ENCODE data around the gene ANKMY1. TPM values are rescaled to one million over a fixed set of nuclear protein-coding genes. Genes with fewer than 3 reads are reported as not detected.
A peak's percentile ranks its signal among the peaks of the same experiment; 100 is the strongest.

Gene ANKMY1
- total and polyA plus RNA-seq, 2 of the 13 experiments (the other 11 are each of a cell fraction or from before 2014, with no cell fraction given): 11.7 to 18.8 TPM

- TF ChIP-seq SRSF9 (IDR thresholded peaks at IDR 0.05; ENCODE audit: borderline replicate concordance, insufficient read depth, low read depth, low read length, poor library complexity, severe bottlenecking): no peak
- no peak for TF ChIP-seq ZNF275 (CRISPR knock-in tag; IDR thresholded peaks at IDR 0.05; ENCODE audit: borderline replicate concordance)
- no peak for TF ChIP-seq SRF (IDR thresholded peaks at IDR 0.05; ENCODE audit: low read depth, low read length)
- no peak for TF ChIP-seq SMAD3 (CRISPR knock-in tag; IDR thresholded peaks at IDR 0.05)
- TF ChIP-seq ZNF883 (CRISPR knock-in tag; IDR thresholded peaks at IDR 0.05; ENCODE audit: not compliant biosample characterization): no peak
- TF ChIP-seq ZFP91 (CRISPR knock-in tag; IDR thresholded peaks at IDR 0.05; ENCODE audit: borderline replicate concordance): no peak
- no peak for TF ChIP-seq ZBTB8A (CRISPR knock-in tag; IDR thresholded peaks at IDR 0.05; ENCODE audit: borderline replicate concordance, low read depth)
Measured at GRCh38 chr2:240598311-240598911, 40.6 kb upstream of the ANKMY1 start (continued).

- Histone ChIP-seq H4K20me1 (ENCODE audit: insufficient read depth, low read length) (no peaks in the 10 kb centered on the region), H3K4me3 (replicated peaks in 1 of 3; ENCODE audit: insufficient read depth in 1 of 3, low read depth in 2 of 3, low read length in 3 of 3) (peak overlapping the region in 1 of 3 experiments; percentile 43; a peak in 1 of 6 replicates), H3K4me2 (ENCODE audit: low read depth, low read length) (peak overlapping the region; percentile 62), H3K27ac (ENCODE audit: extremely low read length, insufficient read depth, low read length) (peak overlapping the region; percentile 94), H3K79me2 (ENCODE audit: insufficient read depth, low read length) (peaks cover 3% of the 10 kb centered on the region), H3K36me3 (replicated peaks in 1 of 2; ENCODE audit: control insufficient read depth in 1 of 2, insufficient read depth in 2 of 2, low read length in 2 of 2) (peaks cover 6 to 9% of the 10 kb centered on the region in 2 experiments; a peak in 3 of 5 replicates), H3K9ac (ENCODE audit: insufficient read depth, low read depth, low read length) (peak overlapping the region; percentile 66), H3K9me3 (ENCODE audit: low read length) (no peaks in the 10 kb centered on the region), H3K27me3 (ENCODE audit: control insufficient read depth in 1 of 2, insufficient read depth in 2 of 2, low read length in 2 of 2) (no peaks in the 10 kb centered on the region), H3K4me1 (ENCODE audit: insufficient read depth, low read length) (peaks cover 44% of the 10 kb centered on the region), H2AFZ (ENCODE audit: low read length) (no peak overlapping the region)
- CTCF ChIA-PET (ENCODE audit: low intra/inter-chr PET ratio, low total read pairs): no interaction called here
- no TSS peak for BruUV-seq (replicated peaks)
- peak; percentile 84 for FAIRE-seq
- intact Hi-C loops (cut with micrococcal nuclease; ENCODE audit: unreplicated experiment): no loop called here
- in situ Hi-C loops (cut with HindIII; ENCODE audit: extremely low pct_ligation_motif_present, low pct_unique_long_range_greater_than_20kb): no loop called here
- DNase-seq (ENCODE audit: low spot score): peak; percentile 85
- ATAC-seq: peak; percentile 80
- 74% methylated on average over 10 of the region's 22 CpGs for WGBS (ENCODE audit: low lambda C conversion rate)
- POLR2A ChIA-PET: interaction anchor here (1.5 to 2.7 kb wide), 4 partner anchors 8 to 32 kb away, joined by 6 to 22 read pairs (median 9); partner anchors contain the start of gene CAPN10
- TF ChIP-seq ZNF350 (CRISPR knock-in tag; IDR thresholded peaks at IDR 0.05; ENCODE audit: borderline replicate concordance, low read depth): peak; percentile 35; the same call in 1 of the 2 replicates
- TF ChIP-seq REST (IDR thresholded peaks at IDR 0.05; ENCODE audit: borderline replicate concordance in 1 of 2, low read depth in 1 of 2, low read length in 2 of 2): 0 out of 4 replicates have a peak, but pooled peaks of 1 of the 2 experiments have one; percentile 31
- no peak for TF ChIP-seq ONECUT2 (CRISPR knock-in tag; IDR thresholded peaks at IDR 0.05)
- TF ChIP-seq NKX3-1 (CRISPR knock-in tag; IDR thresholded peaks at IDR 0.05): no peak
- no peak for TF ChIP-seq MTF2 (CRISPR knock-in tag; IDR thresholded peaks at IDR 0.05; ENCODE audit: borderline replicate concordance)
- no peak for TF ChIP-seq ELF4 (CRISPR knock-in tag; IDR thresholded peaks at IDR 0.05; ENCODE audit: borderline replicate concordance)
- TF ChIP-seq MED13 (CRISPR knock-in tag; IDR thresholded peaks at IDR 0.05): no peak
Measured at GRCh38 chr2:240597419-240598181, 39.8 kb upstream of the ANKMY1 start.

All from HepG2 (cell line).